GM15510 (cell line): ENCODE results near the gene NXN.
A peak's percentile ranks its signal among the peaks of the same experiment; 100 is the strongest.

Experiments
- POLR2A ChIP-seq: IDR thresholded peaks from 3 replicates; pipeline ENCODE4 v1.6.1; 2011; ENCODE audit warnings: borderline replicate concordance; ENCODE audit not compliant: insufficient read length; ENCODE audit errors: extremely low read depth

Gene NXN

DNA sequence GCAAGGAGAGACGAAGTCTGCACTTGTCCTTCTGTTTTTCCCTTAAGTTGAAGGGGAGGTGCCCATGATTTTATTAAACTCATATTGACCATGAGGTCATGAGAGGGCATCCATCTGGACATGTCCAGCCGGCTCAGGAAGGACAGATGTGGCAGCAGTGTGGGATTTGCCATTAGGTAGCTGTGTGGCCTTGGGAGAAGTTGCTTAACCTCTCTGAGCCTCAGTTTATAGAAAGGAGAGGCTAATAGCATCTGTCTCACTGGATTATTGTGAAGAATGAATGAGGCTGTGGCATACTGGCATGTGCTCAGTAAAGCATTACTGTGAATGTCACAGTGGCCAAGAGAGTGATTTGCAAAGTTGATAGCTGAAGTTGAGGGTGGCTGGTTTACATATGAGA, 18.5 kb upstream of the NXN start:
- TF ChIP-seq POLR2A: no peak

GRCh38 chr17:996554-997344, 17.2 kb upstream of the NXN start, which contains the start of gene TIMM22:
TIMM22 (plus strand) TSS chr17:997129; CDS start chr17:997143, 14 bp downstream.
- peak; percentile 92 for TF ChIP-seq POLR2A

DNA sequence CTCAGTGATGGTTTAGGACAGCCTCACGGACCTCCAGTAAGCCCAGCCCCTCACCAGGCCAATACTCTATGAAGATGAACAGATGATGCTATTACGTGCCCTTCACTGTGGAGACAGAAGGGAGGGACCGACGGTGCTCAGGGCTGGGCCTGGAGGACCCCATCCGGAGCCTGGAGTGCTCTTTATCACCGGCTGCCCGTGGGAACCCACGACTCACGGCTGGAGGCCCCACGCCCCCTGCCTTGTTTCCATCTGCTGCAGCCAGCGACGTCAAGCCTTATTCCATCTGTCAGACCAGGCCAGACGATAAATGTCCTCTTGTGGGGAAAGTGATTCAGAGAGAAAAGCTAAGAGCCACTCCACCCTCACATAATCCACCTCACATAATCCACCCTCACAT, 13.4 kb upstream of the NXN start:
- no peak for TF ChIP-seq POLR2A

DNA sequence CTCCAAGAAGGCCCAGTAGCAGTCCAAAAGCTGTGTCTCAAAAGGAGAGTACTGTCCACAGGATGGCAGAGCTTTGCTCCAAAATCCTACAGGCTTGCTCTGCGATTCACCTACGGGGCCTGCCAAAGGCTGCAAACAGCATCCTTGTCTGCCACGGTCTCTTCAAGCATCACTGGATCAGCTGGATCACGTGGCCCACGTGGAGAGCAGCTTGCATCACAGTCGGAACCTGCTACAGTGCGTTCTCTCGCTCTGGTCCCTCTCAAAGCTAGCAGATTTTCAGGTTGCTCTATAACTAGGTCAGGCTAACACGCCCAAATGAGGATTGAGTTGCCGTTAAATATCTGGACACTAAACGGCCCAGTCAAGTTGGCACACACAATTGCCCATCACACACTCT, 9.0 kb upstream of the NXN start:
- TF ChIP-seq POLR2A: no peak

GRCh38 chr17:987931-988330, 8.4 kb upstream of the NXN start:
- TF ChIP-seq POLR2A: no peak

DNA sequence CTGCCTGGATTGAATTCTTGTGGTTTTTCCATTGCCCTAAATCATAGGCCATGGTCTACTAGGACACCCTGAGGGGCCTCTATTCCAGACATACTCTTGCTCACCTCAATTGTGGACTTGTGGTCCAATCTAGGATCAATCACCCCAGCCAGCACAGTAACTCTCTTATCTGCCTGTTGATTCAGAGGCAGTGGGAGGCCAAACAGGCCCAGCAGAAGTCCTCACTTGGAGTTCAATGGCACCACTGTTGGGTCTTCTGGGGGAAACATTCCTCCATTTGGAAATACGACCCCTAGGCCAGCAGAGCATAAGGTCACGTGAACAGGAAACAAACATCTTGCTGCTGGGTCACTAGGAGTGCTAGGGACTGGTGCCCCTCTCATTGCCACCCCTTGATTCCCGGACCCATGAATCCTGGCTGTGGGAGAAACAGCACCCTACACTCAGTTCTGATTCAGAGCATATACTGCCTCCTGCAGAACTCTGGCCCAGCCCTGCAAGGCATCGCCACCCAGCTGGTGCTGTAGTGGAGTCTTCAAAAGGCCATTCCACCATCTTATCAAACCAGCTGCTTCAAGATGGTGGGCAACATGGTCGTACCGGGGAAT, 6.8 kb upstream of the NXN start:
- TF ChIP-seq POLR2A: no peak

- TF ChIP-seq POLR2A: no peak
Observed at GRCh38 chr17:983921-984320, 4.3 kb upstream of the NXN start.

DNA sequence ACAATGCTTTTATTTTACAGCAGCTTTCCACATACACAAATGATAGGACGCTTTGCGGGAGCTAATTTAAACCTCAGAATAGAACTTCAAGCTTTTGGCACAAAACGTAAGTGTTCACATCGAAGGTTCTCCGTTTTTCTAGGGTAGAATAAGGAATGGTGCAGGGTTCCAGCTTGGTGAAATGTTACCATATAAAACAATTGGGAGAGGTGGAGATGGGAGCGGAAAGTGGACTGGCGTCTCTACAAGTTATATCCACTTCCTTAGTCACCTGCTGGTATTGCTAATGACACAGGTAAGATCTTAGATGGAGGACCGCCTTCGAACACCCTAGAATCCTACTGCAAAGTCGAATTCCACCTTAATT, 1.7 kb upstream of the NXN start:
- TF ChIP-seq POLR2A: no peak

- no peak for TF ChIP-seq POLR2A
Observed at GRCh38 chr17:980406-981291, 1.1 kb upstream of the NXN start.

DNA sequence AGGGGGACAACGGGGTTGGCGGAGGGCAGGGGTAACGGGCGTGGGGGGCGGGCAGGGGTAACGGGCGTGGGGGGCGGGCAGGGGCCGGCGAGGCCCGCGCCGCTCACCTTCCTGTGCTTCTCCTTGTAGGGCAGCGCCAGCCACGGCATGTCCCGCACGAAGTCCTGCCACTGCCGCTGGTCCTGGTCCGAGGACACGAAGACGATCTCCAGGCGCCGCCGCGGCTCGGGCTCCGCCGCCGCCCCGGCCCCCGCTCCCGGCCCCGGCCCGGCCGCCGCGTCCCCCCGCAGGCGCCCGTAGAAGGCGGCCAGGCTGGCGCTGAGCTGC, 401 bp downstream of the NXN start:
- TF ChIP-seq POLR2A: no peak

- no peak for TF ChIP-seq POLR2A
Observed at GRCh38 chr17:978103-979093, 1.2 kb downstream of the NXN start.

DNA sequence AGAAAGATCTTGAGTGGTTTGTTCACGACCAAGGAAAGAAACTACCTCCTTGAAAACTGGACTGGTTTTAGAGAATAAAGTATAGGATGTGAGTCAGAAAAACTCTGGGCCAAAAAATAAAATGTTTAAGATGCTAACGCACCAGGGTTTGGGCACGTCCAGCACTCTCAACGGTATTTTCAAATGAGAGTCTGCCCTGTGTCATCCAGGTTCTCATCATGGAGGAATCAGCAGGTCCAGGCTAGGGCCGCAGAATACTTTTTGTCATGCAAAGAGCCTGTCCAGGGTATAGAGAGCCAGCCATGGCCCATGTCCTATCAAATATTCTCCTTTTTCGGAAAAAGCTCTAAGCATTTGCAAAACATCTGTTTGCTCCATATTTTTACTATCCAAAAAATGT, 2.4 kb downstream of the NXN start:
- TF ChIP-seq POLR2A: no peak

- no peak for TF ChIP-seq POLR2A
Observed at GRCh38 chr17:976312-976711, 3.3 kb downstream of the NXN start.

DNA sequence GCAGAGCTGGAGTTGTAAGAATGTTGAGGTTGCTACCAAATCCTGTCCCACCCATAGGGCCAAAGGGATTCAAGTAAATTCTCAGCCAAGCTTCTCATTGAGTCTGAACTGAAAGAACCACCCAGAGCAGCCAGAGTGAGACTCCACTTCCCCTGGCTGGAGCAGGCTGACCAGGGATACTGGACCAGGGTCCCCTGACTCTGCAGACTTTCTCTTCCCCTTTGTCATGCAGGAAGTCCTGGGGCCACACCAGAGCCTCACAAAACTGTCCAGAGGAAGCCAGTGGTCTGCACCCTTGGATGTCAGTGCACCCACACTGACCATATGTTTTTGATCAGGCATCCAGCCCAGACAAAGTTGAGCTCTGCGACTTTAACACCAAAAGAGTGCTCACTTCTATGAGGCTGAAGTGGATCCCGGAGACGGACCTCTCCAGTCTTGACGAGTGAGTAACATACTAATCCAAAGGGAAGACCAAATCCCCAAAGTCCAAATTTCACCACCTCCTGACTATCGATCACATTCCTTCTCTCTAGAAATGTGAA, 4.1 kb downstream of the NXN start:
- TF ChIP-seq POLR2A: no peak
